ENCODE data around the gene PNPLA6.

DNA sequence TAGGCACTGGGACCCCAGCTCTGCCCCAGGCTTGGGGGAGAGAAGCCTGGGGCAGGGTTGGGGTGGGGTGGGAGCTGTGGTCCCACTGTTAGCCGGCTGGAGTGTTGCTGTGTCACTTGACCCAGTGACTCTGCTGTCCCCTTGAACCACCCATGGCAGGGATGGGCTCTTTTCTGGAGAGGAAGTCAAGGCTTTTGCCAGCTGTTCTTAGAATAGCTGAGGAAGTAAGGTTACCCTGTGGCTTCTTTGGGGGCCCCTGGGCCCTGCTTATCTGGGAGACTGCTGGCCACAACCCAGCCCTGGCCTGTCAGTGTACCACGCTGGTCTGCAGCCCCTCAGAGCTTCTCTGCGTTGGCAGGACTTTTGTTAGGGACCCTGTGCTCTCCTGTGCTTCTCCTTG is 9.1 kb downstream of the PNPLA6 start:
- TF ChIP-seq FOXJ3 (CRISPR knock-in tag; IDR thresholded peaks at IDR 0.05) (no peak), TAF1 (IDR thresholded peaks at IDR 0.05; ENCODE audit: borderline replicate concordance, low read depth, low read length) (no peak), GATA2 (CRISPR knock-in tag; IDR thresholded peaks at IDR 0.05) (no peak), FOSL2 (IDR thresholded peaks at IDR 0.05; ENCODE audit: borderline replicate concordance, low read depth) (no peak), RAD21 (IDR thresholded peaks at IDR 0.05; ENCODE audit: low read length) (no peak), GABPA (IDR thresholded peaks at IDR 0.05; ENCODE audit: low read depth) (no peak), TEAD4 (IDR thresholded peaks at IDR 0.05; ENCODE audit: borderline replicate concordance, insufficient read depth) (no peak), JUND (IDR thresholded peaks at IDR 0.05) (no peak)
- TF ChIP-seq, protein P1, sequence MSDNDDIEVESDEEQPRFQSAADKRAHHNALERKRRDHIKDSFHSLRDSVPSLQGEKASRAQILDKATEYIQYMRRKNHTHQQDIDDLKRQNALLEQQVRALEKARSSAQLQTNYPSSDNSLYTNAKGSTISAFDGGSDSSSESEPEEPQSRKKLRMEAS (IDR thresholded peaks at IDR 0.05; ENCODE audit: low read depth): no peak
- TF ChIP-seq, protein P2, sequence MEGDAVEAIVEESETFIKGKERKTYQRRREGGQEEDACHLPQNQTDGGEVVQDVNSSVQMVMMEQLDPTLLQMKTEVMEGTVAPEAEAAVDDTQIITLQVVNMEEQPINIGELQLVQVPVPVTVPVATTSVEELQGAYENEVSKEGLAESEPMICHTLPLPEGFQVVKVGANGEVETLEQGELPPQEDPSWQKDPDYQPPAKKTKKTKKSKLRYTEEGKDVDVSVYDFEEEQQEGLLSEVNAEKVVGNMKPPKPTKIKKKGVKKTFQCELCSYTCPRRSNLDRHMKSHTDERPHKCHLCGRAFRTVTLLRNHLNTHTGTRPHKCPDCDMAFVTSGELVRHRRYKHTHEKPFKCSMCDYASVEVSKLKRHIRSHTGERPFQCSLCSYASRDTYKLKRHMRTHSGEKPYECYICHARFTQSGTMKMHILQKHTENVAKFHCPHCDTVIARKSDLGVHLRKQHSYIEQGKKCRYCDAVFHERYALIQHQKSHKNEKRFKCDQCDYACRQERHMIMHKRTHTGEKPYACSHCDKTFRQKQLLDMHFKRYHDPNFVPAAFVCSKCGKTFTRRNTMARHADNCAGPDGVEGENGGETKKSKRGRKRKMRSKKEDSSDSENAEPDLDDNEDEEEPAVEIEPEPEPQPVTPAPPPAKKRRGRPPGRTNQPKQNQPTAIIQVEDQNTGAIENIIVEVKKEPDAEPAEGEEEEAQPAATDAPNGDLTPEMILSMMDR (IDR thresholded peaks at IDR 0.05): no peak
- TF ChIP-seq, protein P3, sequence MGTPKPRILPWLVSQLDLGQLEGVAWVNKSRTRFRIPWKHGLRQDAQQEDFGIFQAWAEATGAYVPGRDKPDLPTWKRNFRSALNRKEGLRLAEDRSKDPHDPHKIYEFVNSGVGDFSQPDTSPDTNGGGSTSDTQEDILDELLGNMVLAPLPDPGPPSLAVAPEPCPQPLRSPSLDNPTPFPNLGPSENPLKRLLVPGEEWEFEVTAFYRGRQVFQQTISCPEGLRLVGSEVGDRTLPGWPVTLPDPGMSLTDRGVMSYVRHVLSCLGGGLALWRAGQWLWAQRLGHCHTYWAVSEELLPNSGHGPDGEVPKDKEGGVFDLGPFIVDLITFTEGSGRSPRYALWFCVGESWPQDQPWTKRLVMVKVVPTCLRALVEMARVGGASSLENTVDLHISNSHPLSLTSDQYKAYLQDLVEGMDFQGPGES (IDR thresholded peaks at IDR 0.05; ENCODE audit: low read depth, low read length): no peak
